Body of pancreas (tissue), 4 donors: ENCODE data around the gene TPRX2.
"Not testable (repeated sequence)": the region's sequence is repeated elsewhere in the genome, so short reads cannot be mapped to it uniquely, and the experiment has no call there.

Source experiments
- POLR2A ChIP-seq, 3 donors: fragments of 450-650 bp; IDR thresholded peaks; one replicate each; pipeline ENCODE4 v1.6.1; 2016; ENCODE audit warnings: antibody characterized with exemption in 3 of 3, mild to moderate bottlenecking in 2 of 3
- TF ChIP-seq, protein P1 (sequence below), 7 experiments: fragments of 450-650 bp in 4 of 7; fragments of 200-600 bp in 3 of 7; sonication (generic) in 3 of 7; IDR thresholded peaks; one replicate each; pipeline ENCODE4 v1.5.1; 2016 to 2019; ENCODE audit warnings: antibody characterized with exemption in 7 of 7

- TF ChIP-seq, protein P1, sequence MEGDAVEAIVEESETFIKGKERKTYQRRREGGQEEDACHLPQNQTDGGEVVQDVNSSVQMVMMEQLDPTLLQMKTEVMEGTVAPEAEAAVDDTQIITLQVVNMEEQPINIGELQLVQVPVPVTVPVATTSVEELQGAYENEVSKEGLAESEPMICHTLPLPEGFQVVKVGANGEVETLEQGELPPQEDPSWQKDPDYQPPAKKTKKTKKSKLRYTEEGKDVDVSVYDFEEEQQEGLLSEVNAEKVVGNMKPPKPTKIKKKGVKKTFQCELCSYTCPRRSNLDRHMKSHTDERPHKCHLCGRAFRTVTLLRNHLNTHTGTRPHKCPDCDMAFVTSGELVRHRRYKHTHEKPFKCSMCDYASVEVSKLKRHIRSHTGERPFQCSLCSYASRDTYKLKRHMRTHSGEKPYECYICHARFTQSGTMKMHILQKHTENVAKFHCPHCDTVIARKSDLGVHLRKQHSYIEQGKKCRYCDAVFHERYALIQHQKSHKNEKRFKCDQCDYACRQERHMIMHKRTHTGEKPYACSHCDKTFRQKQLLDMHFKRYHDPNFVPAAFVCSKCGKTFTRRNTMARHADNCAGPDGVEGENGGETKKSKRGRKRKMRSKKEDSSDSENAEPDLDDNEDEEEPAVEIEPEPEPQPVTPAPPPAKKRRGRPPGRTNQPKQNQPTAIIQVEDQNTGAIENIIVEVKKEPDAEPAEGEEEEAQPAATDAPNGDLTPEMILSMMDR (IDR thresholded peaks at IDR 0.05): not testable (repeated sequence)
- not testable (repeated sequence) for TF ChIP-seq POLR2A (IDR thresholded peaks at IDR 0.05)
These were observed 51.2 kb downstream of the TPRX2 start for GRCh38 chr19:47910191-47910590.
